ENCODE measurements around the gene WRNIP1.

DNA sequence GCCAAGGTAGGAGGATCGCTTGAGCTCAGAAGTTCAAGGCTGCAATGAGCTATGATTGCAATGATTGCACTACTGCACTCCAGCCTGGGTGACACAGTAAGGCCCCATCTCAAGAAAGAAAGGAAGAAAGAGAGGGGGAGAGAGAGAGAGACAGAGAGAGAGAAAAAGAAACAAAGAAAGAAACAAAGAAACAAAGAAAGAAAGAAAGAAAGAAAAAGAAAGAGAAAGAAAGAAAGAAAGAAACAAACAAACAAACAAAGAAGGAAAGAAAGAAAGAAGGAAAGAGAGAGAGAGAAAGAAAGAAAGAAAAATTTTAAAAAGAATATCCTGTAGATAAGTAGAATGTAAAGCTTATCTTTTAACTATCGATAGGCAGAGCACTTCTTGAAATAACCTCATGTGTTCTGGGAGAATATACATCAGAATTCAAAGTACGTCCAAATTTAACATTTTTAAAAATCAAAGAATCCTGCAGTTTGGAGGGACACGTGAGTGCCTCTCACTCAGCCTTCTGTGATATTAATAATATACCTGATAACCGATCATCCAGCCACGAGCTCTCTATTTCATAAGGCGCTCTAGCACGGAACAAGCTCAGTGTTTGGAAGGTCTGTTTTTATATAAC, 39.7 kb upstream of the WRNIP1 start:
- TF ChIP-seq EZH2 (IDR thresholded peaks at IDR 0.05; ENCODE audit: insufficient read depth, low read length), result no peak
- TF ChIP-seq, protein P1, sequence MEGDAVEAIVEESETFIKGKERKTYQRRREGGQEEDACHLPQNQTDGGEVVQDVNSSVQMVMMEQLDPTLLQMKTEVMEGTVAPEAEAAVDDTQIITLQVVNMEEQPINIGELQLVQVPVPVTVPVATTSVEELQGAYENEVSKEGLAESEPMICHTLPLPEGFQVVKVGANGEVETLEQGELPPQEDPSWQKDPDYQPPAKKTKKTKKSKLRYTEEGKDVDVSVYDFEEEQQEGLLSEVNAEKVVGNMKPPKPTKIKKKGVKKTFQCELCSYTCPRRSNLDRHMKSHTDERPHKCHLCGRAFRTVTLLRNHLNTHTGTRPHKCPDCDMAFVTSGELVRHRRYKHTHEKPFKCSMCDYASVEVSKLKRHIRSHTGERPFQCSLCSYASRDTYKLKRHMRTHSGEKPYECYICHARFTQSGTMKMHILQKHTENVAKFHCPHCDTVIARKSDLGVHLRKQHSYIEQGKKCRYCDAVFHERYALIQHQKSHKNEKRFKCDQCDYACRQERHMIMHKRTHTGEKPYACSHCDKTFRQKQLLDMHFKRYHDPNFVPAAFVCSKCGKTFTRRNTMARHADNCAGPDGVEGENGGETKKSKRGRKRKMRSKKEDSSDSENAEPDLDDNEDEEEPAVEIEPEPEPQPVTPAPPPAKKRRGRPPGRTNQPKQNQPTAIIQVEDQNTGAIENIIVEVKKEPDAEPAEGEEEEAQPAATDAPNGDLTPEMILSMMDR (IDR thresholded peaks at IDR 0.05; ENCODE audit: insufficient read depth, low read depth, low read length), result no peak

All from astrocyte (in vitro differentiated cells and primary cell).